Upper lobe of left lung (tissue), 4 donors: ENCODE measurements around the gene C20orf144.

ENCODE experiments used
- CTCF ChIP-seq, 6 experiments: fragments of 450-650 bp in 4 of 6; fragments of 200-600 bp in 2 of 6; sonication (generic) in 2 of 6; IDR thresholded peaks; one replicate each; pipeline ENCODE4 v1.5.1; 2016 to 2019; ENCODE audit warnings: antibody characterized with exemption in 6 of 6
- EP300 ChIP-seq, 4 donors: sonication (generic); formaldehyde crosslinking; IDR thresholded peaks; one replicate each; pipeline ENCODE4 v1.5.1; 2017; ENCODE audit warnings: antibody characterized with exemption in 4 of 4, control low read depth in 2 of 4
- POLR2A ChIP-seq, 4 donors: fragments of 450-650 bp; IDR thresholded peaks; one replicate each; pipeline ENCODE4 v1.5.1; 2016 to 2017; ENCODE audit warnings: antibody characterized with exemption in 4 of 4, mild to moderate bottlenecking in 2 of 4

GRCh38 chr20:33681288-33681687 lies 19.2 kb downstream of the C20orf144 start:
- TF ChIP-seq CTCF (IDR thresholded peaks at IDR 0.05) (no peak), POLR2A (IDR thresholded peaks at IDR 0.05) (no peak), EP300 (IDR thresholded peaks at IDR 0.05) (no peak)
